HG03025 (cell line): ENCODE data around the gene IVNS1ABP.
"Not testable (repeated sequence)": the region's sequence is repeated elsewhere in the genome, so short reads cannot be mapped to it uniquely, and the experiment has no call there.

Experiments
- ATAC-seq: cut with Tn5 transposase; IDR thresholded peaks from one replicate; pipeline ENCODE4 v1.9.1; 2021; ENCODE audit warnings: mild to moderate bottlenecking, moderate library complexity; ENCODE audit not compliant: unreplicated experiment, low FRiP score

The IVNS1ABP gene

GRCh38 chr1:185337246-185337645 is 20.2 kb upstream of the IVNS1ABP start:
- ATAC-seq, result no peak

GRCh38 chr1:185334182-185334581 is 17.1 kb upstream of the IVNS1ABP start:
- no peak for ATAC-seq

DNA sequence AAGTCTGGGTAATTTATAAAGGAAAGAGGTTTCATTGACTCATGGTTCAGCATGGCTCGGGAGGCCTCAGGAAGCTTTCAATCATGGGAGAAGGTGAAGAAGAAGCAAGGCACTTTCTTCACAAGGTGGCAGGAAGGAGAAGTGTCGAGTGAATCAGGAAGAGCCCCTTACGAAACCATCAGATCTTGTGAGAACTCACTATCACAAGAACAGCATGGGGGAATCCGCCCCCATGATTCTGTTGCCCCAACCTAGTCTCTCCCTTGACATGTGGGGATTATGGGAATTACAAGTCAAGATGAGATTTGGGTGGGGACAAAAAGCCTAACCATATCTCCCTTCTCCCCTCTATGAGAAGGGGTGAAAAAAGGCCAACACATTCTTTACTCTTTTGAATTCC is 11.2 kb upstream of the IVNS1ABP start:
- ATAC-seq, result no peak

GRCh38 chr1:185325413-185325812 is 8.4 kb upstream of the IVNS1ABP start:
- no peak for ATAC-seq

GRCh38 chr1:185324118-185324517 is 7.1 kb upstream of the IVNS1ABP start:
- ATAC-seq, result no peak

GRCh38 chr1:185322636-185323035 is 5.6 kb upstream of the IVNS1ABP start:
- no peak for ATAC-seq

DNA sequence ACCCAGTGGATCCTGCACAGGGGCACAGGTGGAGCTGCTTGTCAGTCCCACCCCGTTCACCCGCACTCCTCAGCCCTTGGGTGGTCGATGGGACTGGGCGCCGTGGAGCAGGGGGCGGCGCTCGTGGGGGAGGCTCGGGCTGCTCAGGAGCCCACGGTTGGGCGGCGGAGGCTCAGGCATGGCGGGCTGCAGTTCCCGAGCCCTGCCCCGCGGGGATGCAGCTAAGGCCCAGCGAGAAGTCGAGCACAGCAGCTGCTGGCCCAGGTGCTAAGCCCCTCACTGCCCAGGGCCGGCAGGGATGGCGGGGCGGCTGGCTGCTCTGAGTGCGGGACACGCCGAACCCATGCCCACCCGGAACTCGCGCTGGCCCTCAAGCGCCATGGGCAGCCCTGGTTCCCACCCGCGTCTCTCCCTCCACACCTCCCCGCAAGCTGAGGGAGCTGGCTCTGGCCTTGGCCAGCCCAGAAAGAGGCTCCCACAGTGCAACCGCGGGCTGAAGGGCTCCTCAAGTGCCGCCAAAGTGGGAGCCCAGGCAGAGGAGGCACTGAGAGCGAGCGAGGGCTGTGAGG is 4.7 kb upstream of the IVNS1ABP start:
- not testable (repeated sequence) for ATAC-seq

DNA sequence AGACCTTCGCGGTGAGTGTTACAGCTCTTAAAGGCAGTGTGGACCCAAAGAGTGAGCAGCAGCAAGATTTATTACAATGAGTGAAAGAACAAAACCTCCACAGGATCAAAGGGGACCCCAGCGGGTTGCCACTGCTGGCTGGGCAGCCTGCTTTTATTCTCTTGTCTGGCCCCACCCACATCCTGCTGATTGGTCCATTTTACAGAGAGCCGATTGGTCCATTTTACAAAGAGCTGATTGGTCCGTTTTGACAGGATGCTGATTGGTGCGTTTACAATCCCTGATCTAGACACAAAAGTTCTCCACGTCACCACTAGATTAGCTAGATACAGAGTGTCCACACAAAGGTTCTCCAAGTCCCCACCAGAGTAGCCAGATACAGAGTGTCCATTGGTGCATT is 4.1 kb upstream of the IVNS1ABP start:
- ATAC-seq, result not testable (repeated sequence)

- ATAC-seq, result no peak
Observed at GRCh38 chr1:185319139-185319475, 2.1 kb upstream of the IVNS1ABP start.

DNA sequence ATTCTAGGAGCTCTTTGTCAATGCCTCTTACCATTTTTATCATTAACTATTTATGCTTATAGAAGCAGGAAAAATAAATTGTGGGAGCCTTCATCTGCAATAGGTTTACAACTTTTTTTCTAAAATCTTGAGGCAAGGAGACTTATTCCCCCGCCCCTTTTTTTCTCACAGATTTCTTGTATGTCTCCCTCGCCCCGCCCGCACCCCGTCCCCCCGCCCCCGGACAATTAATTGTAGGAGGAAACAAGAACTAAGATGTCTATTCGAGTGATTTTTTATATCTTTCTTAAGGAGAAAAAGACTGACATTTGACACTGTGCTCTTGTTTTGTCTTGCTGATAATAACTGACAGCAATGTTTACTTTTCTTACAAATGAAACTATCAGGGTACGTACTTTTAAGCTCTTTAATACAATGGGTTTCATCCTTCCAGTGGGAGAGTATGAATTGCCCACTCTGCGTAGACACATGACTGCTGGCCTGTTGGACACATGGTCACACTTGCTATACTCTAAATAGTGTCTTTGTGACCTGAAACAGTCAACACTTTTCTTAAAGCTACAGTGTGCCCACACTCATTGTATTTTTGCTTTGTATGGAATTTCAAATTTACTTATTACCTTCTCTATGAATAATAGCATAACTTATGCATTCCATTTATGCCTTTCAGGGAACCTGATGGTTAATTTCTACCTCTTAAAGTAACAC is 1.5 kb upstream of the IVNS1ABP start:
- ATAC-seq, result no peak

GRCh38 chr1:185317886-185318310 is 855 bp upstream of the IVNS1ABP start:
- ATAC-seq, result peak; percentile 34

DNA sequence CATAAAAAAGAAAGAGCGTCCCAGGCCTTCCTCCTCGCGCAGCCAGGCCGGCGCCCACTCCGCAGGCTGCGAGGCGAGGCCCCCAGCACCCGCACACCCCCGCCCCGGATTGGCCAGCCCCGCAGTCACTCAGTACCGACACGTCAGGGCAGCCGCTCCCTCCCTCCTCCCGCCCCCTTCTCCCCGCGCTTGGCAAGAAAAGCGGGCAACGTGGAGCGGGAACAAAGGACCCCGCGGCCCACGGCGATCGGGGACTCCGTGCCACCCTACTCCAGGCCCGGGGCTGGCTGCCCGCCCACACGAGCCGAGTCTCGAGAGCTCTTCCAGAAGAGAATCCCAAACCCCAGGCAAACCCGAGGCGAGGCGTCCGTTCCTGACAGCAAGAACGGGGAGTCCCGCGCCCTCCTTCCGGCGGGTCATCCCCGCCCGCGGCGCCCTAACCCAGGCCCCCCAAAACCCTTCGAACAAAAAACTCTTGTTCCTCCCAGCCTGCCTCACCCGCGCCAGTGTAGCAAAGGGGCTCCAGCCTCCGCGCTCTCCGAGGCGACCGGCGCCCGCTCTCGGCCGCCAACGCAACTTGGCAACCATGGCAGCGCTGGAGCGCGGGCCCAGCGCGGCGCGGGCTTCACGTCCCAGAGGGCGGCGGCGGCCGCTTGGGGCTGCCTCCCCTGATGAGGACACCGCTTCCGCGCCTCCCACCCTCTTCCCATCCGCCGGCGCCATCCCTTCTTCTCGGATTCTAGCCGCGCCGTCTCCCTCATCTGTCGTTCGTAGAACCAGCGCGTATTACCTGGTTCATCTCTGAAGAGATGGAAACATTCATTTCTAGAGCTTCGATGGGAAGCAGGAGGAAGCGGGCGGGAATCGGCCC is 645 bp downstream of the IVNS1ABP start:
- ATAC-seq, result peak; percentile 48

DNA sequence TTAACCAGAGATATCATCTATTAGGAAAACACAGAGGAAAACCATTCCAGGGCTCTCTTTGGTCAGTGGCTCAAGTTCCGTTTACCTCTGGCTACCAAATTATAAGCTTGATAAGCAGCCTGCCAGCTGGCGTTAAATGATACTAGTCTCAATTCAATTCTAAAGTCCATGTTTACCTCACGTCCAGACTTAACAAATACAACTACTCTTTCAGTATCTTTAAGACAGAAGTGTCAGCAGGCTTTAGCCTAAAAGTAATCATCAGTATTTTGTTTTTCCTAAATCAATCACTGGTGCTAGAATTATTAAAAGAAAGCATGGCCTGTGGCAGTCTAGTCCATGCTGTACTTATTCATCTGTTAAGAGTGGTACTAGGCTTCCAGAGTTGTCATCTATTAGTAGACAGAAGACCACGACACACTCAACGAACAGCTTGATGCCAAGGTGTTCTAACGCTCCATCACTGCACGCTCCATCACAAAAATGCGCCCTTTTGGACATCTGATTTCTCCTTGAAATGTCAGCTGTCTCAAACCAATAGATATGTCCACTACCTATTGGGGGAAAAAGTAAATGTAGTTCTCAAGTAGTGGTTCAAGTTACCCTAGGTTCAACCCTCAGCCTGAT is 1.5 kb downstream of the IVNS1ABP start:
- ATAC-seq, result no peak

DNA sequence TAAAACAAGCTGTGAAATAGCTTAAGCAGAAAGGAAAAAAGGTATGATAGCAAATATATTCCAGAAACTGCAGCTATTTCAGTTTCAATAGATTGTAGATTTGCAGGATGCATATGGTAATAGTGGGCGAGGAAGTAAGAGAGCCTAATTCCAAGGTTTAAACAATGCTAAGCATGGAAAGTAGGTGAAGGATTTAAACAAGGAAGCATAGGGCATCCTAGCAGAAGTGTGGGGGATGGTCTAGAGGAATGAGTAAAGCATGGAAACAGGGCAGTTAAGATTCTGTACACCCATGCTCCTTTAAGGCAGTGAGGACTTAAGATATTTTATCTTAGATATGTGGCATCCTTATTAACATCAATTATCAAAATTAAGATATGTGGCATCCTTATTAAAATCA is 2.6 kb downstream of the IVNS1ABP start:
- no peak for ATAC-seq

- no peak for ATAC-seq
Observed at GRCh38 chr1:185312361-185313138, 4.5 kb downstream of the IVNS1ABP start.

DNA sequence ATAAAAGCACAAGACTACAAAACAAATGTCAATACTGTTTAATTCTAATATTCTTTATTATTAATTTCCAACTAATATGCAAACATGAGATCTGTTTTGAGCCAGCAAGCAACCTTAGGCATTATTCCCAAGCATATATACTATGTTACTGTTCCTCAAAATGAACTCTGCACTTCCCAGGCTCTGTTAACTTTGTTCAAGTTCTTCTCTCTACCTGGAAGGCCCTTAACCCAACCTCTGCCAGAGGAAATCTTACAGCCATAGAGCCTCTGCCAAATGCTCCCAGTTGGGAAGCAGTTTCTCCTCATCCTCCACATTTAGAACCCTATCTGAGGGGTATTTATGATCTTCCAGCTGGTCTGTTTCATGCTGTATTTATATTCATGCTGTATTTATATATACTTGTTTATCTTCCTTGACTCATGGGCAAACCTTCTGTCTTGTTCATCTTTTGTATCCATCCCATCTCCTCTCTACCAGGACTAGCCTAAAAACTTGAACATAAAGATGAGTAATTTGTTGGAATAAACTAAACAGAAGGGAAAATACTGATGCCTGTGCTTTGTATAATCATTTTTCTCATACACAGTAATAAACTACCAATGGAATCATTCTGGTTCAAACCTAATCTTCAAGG is 5.3 kb downstream of the IVNS1ABP start:
- ATAC-seq, result no peak

- no peak for ATAC-seq
Observed at GRCh38 chr1:185309566-185309965, 7.5 kb downstream of the IVNS1ABP start.

GRCh38 chr1:185308126-185308525 is 8.9 kb downstream of the IVNS1ABP start:
- no peak for ATAC-seq

- no peak for ATAC-seq
Observed at GRCh38 chr1:185305419-185305818, 11.6 kb downstream of the IVNS1ABP start.

- no peak for ATAC-seq
Observed at GRCh38 chr1:185300152-185300551, 16.9 kb downstream of the IVNS1ABP start.
